ENCODE results near the gene PDZK1. TPM values are rescaled to one million over a fixed set of nuclear protein-coding genes. Genes with fewer than 3 reads are reported as not detected.

Gene PDZK1
- total RNA-seq, 1 experiment from 2014 or later: 3.4 TPM

DNA sequence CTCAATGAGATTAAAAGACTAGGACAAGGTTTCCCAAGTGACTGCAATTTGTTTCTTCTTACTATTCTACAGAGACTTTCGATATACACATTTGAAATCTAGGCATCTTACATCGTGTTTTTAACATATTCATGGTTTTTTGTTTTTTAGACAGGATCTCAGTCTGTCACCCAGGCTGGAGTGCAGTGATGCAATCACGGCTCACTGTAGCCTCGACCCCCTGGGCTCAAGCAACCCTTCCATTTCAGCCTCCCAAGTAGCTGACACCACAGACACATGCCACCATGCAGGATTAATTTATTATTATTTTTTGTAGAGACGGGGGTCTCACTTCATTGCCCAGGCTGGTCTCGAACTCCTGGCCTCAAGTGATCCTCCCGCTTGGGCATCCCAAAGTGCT, 1.5 kb downstream of the PDZK1 start:
- H3K9me2 ChIP-seq (ENCODE audit: insufficient read depth): no peaks in the 10 kb centered on the region
- DNase-seq: no peak
- no peak overlapping the region for H3K4me3 ChIP-seq
- TF ChIP-seq EZH2 (IDR thresholded peaks at IDR 0.05; ENCODE audit: low read depth): no peak
- TF ChIP-seq, protein P1, sequence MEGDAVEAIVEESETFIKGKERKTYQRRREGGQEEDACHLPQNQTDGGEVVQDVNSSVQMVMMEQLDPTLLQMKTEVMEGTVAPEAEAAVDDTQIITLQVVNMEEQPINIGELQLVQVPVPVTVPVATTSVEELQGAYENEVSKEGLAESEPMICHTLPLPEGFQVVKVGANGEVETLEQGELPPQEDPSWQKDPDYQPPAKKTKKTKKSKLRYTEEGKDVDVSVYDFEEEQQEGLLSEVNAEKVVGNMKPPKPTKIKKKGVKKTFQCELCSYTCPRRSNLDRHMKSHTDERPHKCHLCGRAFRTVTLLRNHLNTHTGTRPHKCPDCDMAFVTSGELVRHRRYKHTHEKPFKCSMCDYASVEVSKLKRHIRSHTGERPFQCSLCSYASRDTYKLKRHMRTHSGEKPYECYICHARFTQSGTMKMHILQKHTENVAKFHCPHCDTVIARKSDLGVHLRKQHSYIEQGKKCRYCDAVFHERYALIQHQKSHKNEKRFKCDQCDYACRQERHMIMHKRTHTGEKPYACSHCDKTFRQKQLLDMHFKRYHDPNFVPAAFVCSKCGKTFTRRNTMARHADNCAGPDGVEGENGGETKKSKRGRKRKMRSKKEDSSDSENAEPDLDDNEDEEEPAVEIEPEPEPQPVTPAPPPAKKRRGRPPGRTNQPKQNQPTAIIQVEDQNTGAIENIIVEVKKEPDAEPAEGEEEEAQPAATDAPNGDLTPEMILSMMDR (conservative IDR thresholded peaks at IDR 0.05): no peak
- H3K9me3 ChIP-seq (ENCODE audit: insufficient read depth, low read depth): no peaks in the 10 kb centered on the region
- H3K27ac ChIP-seq: peak overlapping the region; percentile 45
- H3K4me1 ChIP-seq (replicated peaks; ENCODE audit: insufficient read depth): peaks cover 39% of the 10 kb centered on the region
- ChIA-PET POLR2A (ENCODE audit: unreplicated experiment) (no interaction called here), CTCF (interaction anchor here (0.6 kb wide), 1 partner anchor 96 kb away, joined by 3 read pairs; no protein-coding TSS in a partner anchor)
- no peaks in the 10 kb centered on the region for H4K20me1 ChIP-seq (ENCODE audit: insufficient read depth)
- no peak overlapping the region for H2AFZ ChIP-seq
- BruUV-seq (replicated peaks): no TSS peak
- H3K79me2 ChIP-seq (ENCODE audit: low read depth): no peaks in the 10 kb centered on the region
- no peaks in the 10 kb centered on the region for H3K27me3 ChIP-seq (ENCODE audit: insufficient read depth, low read depth)
- H3K36me3 ChIP-seq (ENCODE audit: low read depth): no peaks in the 10 kb centered on the region
- H3F3A ChIP-seq (ENCODE audit: insufficient read depth, low read depth): peaks cover 24% of the 10 kb centered on the region
- peak overlapping the region; percentile 42 for H3K4me2 ChIP-seq
- intact Hi-C loops (cut with micrococcal nuclease; ENCODE audit: unreplicated experiment): no loop called here

GRCh38 chr1:145702826-145703225, 4.3 kb downstream of the PDZK1 start:
- no peak for DNase-seq
- H3K9me3 ChIP-seq (ENCODE audit: insufficient read depth, low read depth): no peaks in the 10 kb centered on the region
- H3K4me1 ChIP-seq (replicated peaks; ENCODE audit: insufficient read depth): peaks cover 29% of the 10 kb centered on the region
- no peaks in the 10 kb centered on the region for H4K20me1 ChIP-seq (ENCODE audit: insufficient read depth)
- no peaks in the 10 kb centered on the region for H3K9me2 ChIP-seq (ENCODE audit: insufficient read depth)
- H3K4me3 ChIP-seq: no peak overlapping the region
- TF ChIP-seq EZH2 (IDR thresholded peaks at IDR 0.05; ENCODE audit: low read depth): no peak
- TF ChIP-seq, protein P1 (conservative IDR thresholded peaks at IDR 0.05): no peak
- ChIA-PET POLR2A (ENCODE audit: unreplicated experiment) (interaction anchor here (0.7 kb wide), 1 partner anchor 25 kb away, joined by 3 read pairs; no protein-coding TSS in a partner anchor), CTCF (interaction anchor here (0.6 kb wide), 1 partner anchor 74 kb away, joined by 4 read pairs; no protein-coding TSS in a partner anchor)
- no peak overlapping the region for H2AFZ ChIP-seq
- H3K27ac ChIP-seq: no peak overlapping the region
- no TSS peak for BruUV-seq (replicated peaks)
- H3K36me3 ChIP-seq (ENCODE audit: low read depth): no peaks in the 10 kb centered on the region
- H3K79me2 ChIP-seq (ENCODE audit: low read depth): no peaks in the 10 kb centered on the region
- no peak overlapping the region for H3K4me2 ChIP-seq
- H3K27me3 ChIP-seq (ENCODE audit: insufficient read depth, low read depth): no peaks in the 10 kb centered on the region
- intact Hi-C loops (cut with micrococcal nuclease; ENCODE audit: unreplicated experiment): no loop called here
- H3F3A ChIP-seq (ENCODE audit: insufficient read depth, low read depth): peaks cover 21% of the 10 kb centered on the region

DNA sequence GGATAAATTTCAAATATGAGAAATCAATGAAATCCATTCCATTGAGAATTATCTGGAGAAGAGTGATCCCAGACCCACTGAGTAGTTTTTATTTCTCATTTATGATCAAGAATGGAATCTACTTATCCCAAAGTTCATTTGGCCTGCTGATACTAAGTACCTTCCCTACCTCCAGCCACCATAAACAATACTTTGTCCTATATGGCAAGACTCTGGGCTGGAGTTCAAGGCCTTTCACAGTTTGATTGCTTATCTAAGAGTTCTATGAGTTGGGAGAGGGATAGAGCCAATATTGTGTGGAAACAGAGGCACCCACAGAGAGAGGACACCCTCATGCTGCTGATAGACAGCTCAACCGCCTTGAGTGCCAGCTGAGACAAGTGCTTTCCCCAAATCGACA, 5.1 kb downstream of the PDZK1 start:
- ChIA-PET POLR2A (ENCODE audit: unreplicated experiment) (no interaction called here), CTCF (interaction anchor here (0.6 kb wide), 1 partner anchor 59 kb away, joined by 4 read pairs; no protein-coding TSS in a partner anchor)

More for the DNA sequence above, 5.1 kb downstream of the PDZK1 start:
- peaks cover 22% of the 10 kb centered on the region for H3K4me1 ChIP-seq (replicated peaks; ENCODE audit: insufficient read depth)
- H3K27me3 ChIP-seq (ENCODE audit: insufficient read depth, low read depth): no peaks in the 10 kb centered on the region
- H3K4me2 ChIP-seq: no peak overlapping the region
- no peak overlapping the region for H3K4me3 ChIP-seq
- H3F3A ChIP-seq (ENCODE audit: insufficient read depth, low read depth): peaks cover 16% of the 10 kb centered on the region
- no peak overlapping the region for H2AFZ ChIP-seq
- no peaks in the 10 kb centered on the region for H3K9me2 ChIP-seq (ENCODE audit: insufficient read depth)
- no peak for TF ChIP-seq EZH2 (IDR thresholded peaks at IDR 0.05; ENCODE audit: low read depth)
- TF ChIP-seq, protein P1 (conservative IDR thresholded peaks at IDR 0.05): no peak
- intact Hi-C loops (cut with micrococcal nuclease; ENCODE audit: unreplicated experiment): no loop called here
- H4K20me1 ChIP-seq (ENCODE audit: insufficient read depth): no peaks in the 10 kb centered on the region
- no peaks in the 10 kb centered on the region for H3K36me3 ChIP-seq (ENCODE audit: low read depth)
- BruUV-seq (replicated peaks): no TSS peak
- H3K79me2 ChIP-seq (ENCODE audit: low read depth): no peaks in the 10 kb centered on the region
- no peak for DNase-seq
- H3K9me3 ChIP-seq (ENCODE audit: insufficient read depth, low read depth): no peaks in the 10 kb centered on the region
- H3K27ac ChIP-seq: no peak overlapping the region

Data from PC-9 (cell line).